GM21367 (cell line): ENCODE results near the gene CHST11.

Source experiments
- ATAC-seq: cut with Tn5 transposase; IDR thresholded peaks from one replicate; pipeline ENCODE4 v1.9.1; 2021; ENCODE audit not compliant: unreplicated experiment

CHST11 gene

DNA sequence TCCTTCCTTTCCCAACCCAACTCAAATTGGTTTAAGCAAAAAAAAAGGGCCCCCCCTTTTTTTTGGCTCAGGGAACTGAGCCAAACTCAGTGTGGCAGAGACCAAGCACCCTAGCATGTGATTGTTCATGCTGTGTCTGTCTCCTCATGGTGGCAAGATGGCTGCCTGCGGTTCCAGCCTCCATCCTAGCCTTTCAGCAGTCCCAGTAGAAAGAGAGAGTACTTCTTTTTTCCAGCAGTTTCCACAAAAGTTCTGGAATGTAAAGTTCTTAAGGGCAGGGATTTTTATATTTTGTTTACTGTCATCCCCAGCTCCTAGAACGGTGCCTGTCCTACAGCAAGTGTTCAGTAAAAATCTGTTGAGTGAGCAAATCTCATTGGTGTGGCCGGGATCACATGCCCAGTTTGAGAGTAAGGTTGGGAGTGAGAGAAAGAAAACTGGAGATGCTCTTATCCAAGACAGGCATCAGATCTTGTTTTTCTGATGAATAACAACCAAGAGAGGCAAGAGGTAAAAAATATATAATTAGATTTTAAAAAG is 22.4 kb downstream of the CHST11 start:
- ATAC-seq, result no peak

DNA sequence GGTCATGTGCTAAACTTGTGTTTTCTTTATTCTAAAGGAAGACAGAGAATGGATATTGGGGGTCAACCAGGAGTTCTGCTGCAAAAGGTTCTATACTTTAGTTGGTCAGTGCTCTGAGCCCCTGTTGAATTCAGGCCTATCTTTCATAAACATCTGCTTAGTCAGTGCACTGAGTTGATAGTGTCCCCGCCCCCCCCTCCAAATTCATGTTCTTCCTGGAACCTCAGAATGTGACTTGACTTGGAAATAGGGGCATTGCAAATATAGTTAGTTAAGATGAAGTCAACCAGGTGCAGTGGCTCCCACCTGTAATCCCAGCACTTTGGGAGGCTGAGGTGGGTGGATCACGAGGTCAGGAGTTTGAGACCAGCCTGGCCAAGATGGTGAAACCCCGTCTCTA is 23.3 kb downstream of the CHST11 start:
- ATAC-seq, result no peak

DNA sequence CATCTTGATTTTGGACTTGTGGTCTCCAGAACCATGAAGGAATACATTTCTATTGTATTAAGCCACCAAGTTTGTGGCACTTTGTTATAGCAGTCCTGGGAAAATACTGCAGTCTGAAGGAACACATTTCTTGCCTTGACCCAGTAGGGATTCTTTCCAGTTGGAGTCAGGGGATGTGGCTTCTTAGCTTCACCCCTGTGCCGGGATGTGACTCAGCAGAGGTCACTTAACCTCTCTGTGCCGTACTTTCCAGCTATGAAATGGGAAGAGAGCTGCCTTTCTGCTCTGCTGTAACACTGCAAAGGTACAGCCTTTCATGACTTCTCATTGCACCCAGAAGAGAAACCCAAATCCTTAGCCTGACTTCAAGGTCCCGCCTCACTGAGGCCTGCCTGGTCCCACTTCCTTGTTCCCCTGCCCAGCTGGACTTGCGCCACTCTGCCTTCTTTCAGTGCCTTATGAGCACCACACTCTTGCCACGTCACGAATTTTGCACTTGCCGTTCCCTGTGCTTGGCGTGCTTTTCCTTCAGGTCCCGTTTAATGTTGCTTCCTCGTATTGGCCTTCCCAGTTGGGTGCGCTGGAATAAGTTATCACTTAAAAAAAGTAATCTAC is 24.2 kb downstream of the CHST11 start:
- no peak for ATAC-seq

DNA sequence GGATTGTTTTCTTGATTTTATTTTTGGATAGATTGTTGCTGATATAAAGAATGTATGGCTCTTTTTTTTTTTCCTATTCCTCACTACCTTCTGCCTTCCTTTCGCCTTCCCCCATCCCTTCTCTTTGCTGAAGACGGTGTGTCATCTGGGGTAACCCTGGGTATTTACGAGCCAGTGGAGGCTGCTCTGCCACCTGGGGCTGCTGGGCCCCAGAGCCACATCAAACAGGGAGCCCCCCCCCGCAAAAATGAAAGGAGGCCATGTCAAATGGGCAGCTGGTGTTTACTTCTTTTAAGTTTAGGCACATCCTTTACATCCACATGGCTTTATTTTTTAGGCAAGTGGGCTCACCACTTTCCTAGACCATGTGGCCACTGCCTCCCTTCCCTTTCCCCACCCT is 25.4 kb downstream of the CHST11 start:
- ATAC-seq, result no peak

DNA sequence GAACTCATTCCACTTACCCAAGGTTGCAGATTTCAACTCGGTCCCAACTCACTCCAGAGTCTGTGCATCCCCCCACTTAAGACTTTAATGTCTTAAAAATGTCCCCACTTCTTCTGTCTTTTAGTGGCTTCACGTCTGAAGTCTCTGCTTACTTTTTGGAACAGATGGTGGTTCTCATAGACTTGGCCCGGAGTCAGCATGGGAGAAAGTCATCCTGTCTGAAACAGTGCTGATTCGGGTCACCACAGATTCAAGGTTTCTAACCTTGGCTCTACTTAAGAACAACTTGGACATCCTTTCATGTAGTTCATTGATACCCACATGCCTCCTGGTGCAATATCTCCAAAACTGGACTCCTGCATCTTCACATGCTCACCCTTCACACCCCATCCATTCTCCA is 26.0 kb downstream of the CHST11 start:
- no peak for ATAC-seq

DNA sequence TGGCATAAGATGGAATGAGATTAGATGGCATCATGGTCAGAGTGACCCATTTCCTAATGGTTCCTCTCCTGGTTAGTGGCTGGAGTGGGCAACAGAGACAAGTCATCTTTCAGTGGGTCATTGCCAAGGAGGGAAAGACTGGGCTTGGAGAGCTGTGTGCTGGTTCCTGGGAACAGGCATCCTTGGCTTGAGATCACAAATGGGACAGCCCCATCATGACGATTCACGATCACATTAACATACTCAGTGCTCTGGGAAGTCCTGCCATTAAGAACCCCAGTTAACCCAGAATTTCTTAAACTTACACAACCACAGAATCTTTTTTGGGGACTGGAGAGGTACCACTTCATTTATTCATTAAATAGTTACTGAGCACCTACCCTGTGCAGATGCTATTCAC is 27.3 kb downstream of the CHST11 start:
- no peak for ATAC-seq

DNA sequence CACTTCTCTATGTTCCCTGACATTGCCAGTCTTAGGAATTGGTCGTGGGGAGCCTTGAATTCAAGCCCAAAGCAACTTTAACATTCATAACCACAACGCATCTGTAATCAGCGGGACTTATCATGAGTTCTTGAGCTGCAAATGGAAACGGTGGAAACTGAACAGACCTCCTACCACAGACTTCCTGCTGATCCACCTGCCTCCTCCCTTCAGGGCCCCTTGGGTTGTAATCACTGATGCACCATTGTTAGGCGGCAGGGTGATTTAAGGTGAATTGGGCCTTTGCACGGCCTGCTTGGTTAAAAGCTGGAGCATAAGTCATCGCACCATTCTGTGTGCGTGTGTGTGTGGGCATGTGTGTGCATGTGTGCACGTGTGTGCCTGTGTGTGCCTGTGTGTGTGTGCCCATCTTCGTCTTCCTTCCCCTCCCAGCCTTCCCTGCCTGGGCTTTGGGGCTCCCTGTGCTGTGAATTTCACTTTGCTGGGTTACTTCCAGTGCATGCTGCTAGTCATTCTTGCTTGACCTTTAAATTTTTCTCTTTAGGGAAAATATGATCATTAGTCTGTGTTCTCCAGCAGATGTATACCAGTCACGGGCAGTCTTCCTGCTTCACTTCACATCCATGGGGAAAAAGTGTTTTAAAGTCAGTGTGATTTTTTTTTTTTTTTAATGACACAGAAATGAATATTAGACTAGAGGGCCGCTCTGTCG is 29.1 kb downstream of the CHST11 start:
- ATAC-seq, result no peak

DNA sequence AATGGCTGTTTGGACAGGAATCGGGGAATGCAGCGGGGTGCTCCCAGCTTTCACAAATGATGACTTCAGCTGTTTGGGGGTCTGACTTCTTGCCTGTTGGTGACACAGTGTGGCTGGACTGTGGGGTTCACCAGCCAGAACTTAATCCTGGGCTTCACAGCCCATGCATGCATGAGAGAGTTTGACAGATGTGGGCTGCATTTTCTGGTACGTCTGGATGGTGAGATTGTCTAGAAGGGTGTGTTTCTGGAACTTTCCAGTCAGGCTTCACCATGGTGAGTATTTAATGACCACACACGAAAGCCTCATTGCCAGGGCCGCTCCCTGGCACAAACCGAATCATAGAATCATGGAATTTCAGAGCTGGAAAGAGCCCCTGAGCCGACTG is 29.6 kb downstream of the CHST11 start:
- ATAC-seq, result no peak

DNA sequence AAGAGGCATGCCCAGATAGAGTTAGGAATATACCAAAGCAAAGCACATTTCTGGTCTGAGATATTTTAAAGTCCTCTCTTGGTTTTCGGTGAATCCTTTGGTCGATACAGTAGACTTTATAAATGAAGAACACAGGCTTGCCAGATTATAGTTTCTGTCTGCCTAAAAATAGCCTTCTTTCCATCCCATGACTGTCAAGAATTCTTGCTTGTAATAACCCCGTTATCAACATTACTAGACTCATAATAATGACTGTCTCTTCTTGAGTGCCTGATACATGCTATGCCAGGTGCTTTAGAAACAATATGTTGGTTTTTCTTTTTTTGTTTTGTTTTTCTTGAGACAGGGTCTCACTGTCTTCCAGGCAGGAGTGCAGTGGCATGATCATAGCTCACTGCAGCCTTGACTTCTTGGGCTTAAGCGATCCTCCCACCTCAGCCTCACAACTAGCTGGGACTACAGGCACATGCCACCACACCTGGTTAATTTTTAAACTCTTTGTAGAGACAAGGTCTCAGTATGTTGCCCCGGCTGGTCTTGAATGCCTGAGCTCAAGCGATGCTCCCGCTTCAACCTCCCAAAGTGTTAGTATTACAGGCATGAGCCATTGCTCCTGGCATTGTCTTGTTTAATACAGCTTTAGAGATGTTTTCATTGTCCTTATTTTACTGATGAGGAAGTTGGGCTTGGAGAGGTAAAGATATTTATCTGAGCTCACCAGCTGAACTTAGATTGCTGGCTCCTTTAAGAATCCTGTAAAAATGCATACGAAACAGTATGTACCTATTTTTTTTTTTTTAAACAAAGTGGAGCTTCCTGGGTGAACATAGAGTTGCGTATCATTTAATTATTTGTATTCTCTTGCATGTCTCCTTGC is 30.4 kb downstream of the CHST11 start:
- no peak for ATAC-seq

DNA sequence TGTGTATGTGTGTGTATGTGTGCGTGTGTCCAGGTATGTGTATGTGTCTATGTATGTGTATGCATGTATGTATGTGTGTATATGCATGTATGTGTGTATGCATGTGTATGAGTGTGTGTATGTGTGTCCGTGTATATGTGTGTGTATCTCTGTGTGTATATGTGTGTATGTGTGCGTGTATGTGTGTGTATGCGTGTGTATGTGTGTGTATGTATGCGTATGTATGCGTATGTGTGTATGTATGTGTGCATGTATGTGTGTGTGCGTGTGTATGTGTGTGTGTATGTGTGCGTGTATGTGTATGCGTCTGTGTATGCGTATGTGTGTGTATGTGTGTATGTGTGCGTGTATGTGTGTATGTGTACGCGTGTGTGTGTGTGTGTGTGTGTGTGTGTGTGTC is 31.6 kb downstream of the CHST11 start:
- ATAC-seq, result no peak

DNA sequence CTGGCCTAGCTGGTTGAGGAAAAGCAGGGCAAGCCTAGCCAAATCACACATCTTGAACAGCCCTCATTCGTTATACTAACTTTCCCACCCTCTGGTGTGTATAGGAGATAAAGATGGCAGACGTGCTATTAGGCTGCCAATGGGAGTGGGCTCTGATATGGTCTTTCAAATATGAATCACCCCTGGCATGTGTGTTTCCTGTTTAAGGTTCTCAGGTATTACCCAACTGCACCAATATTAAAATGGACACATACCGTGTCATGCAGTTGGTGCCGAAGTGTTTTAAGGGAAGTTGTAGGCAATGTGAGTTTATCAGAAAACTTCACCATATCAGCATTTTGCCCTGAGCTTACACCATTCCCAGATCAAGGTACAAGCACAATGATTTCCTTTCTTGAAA is 33.4 kb downstream of the CHST11 start:
- ATAC-seq, result no peak

DNA sequence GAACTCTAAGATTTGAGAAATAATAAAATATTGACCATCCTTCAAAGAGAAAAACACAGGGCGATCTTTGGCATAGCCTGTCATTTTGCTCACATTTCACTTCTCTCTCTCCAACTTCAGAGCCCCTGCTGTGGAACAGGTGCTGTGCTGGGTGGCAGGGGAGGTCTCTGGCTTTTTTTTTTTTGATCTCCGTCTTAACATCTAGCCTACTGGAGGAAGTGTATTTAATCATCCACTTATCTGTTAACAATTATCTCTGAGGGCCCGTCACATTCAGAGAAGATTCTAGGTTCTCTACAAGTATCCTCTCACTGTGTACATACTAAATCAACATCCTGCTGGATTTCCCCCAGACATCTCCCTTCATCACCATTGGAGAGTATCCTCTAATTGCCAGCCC is 34.1 kb downstream of the CHST11 start:
- no peak for ATAC-seq

DNA sequence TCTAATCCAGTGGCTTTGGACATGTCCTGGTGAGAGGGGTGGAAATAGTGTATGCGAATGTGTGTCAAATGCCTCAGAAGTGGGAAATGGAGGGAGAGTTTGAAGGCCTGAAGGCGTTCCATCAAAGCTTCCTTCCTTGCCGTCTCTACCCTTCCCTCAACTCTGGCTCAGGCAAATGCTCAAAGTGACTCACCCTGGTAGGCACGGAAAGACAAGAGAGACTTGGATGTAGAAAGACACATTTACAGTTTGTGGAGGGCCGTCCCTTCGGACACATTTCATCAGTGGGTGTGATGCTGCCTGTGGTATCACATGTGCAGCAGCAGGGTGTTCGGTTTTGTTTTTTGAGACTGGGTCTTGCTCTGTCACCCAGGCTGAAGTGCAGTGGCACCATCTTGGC is 36.7 kb downstream of the CHST11 start:
- ATAC-seq, result no peak

DNA sequence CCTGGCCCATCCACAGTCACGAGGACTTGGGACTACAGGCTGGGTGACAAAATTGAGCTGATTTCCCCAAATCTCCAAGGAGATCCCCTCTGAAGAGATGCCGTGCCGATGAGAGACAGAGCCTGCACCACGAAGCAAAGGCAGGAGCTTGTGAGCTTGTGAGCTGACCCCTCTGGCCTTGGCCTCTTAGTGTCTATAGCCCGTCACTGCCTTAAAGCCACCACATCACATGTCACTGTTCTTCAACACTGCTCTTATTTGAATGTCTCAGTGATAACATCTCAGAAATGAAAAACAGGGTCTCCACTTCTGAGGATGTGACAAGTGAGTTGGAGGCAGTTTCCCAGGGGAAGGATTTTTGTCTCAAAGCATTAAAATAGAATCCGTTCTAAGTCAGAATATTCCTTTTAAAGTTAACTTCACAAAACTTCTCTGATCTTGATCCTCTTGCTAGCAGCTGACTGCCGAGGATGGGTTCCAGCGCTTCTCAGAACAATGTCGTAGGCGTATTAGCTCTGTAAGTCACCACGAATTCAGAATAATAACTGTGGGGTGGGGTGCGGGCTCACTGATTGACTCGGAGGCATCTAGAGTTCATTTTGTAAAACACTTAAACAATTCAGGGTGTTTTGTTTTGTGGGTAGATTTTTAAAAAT is 37.5 kb downstream of the CHST11 start:
- peak; percentile 35 for ATAC-seq

DNA sequence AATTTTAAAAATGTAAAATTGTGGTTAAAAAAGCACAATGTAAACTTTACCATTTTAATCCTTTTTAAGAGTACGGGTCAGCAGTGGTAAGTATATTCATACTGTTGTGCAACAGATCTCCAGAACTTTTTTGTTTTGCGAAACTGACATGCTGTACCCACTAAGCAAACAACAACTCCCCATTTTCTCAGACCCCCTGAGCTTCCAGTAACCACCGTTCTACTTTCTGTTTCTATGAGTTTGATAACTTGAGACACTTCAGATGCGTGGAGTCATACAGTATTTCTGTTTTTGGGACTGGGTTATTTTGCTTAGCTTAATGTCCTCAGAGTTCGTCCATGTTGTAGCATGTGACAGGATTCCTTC is 38.0 kb downstream of the CHST11 start:
- no peak for ATAC-seq

DNA sequence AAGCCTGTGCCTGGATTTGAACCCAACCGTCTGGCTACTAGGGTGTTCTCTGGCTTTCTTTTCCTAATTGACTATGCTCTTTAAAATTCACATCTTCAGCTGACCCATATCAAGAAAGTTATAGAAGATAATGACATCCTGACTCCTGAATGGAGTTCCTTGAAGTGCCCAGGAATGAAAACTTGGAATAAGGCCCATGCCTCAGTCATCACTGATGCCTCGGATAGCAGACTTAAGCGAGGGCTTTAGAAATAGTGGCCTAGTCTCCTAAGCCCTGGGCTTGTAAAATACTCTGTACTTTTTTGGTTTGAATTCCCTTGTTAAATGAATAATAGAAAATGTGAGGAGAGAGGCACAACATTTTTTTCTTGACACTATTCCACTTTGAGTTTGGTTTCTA is 39.0 kb downstream of the CHST11 start:
- ATAC-seq, result no peak

DNA sequence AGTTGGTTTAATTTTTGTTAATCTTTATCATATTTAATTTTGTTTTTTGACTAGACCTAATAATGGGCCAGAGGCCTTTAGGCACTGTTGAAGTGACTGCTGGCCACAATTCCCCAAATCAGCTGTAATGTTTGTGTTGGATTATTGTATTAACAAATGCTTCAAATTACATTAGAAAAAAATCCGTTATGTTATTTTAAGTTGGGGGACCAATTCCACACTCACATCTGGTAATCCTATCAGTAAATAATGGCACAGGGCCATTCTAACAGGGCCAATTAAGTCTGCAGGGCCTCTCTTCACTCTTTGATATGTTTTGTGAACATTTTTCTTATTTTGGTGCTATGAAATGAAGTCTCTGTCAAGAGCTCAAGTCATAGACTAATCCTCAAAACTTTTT is 39.6 kb downstream of the CHST11 start:
- no peak for ATAC-seq

DNA sequence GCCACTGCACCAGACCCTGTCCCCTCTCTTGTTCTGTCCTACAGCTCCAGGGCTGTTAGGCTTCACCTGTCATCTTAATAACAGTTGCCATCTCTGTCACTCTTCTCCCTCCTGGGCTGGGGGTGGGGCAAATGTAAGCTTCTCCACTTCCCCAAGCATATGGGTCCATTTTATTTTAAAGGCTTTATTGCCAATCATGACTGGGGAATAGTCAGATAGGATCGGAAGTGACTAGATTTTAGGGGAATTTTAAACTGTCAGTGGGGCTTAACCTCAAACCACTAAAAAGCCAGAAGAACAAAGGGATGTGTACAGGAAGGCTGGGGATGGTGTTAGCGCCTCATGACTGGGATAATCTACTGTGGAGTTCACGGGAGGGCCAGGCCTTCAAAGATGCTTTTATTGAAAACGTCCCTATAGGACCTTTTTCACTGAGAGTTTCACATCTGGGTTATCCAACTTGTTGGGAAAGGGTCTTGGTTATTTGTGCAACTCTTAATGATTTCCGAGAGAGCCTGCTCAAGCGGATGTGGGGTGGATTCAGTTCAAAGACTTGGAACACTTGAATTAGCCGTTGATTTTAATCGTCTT is 41.6 kb downstream of the CHST11 start:
- no peak for ATAC-seq

DNA sequence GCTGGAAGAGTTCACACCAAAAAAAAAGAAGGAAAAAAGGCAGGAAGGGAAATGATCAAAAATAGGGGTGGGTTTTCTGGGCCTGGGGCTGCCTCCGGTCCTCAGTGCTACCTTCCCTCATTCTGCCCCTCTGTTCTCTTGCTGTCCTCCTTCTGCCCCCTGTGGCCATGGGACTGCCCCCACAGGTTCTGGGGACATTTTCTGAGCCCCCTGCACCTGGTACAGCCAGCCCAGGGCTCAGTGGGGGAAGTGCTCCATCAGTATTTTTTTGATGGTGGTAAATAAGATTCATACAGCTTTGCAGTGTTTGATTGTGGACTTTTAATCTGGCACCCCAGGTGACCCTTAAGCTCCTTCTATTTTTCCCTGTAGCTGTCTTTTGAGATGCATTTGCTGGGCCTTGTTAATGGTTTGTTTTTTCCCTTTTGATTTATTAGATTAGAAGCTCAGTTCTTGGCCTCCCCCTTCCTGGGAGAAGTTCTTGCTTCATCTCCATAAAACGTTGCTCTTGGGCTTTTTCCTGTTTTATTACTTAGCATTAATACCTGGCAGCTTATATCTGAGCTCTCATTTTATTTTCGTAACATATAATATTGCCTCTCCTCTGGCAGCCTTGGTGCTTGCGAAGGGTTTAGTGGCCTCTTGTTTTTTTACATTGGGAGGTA is 43.1 kb downstream of the CHST11 start:
- no peak for ATAC-seq

DNA sequence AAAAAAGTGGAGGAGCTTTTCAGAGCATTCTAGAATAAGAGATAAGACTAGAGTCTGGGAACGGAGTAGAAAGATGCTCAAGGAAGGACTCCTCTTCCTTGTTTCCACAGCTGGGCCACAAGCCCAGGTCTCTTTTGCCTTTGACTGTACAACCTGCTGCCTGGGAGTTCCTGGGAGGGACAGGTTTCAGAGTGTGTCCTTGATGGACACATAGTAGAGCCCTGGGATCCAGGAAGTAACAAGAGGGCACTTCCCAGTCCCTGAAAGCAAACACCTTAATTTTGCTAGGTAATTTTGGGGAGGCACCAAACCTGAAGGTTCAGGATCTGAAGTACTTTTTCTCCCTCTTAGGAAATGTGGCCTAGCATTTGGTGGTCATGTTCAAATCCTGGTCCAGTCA is 44.4 kb downstream of the CHST11 start:
- ATAC-seq, result no peak

DNA sequence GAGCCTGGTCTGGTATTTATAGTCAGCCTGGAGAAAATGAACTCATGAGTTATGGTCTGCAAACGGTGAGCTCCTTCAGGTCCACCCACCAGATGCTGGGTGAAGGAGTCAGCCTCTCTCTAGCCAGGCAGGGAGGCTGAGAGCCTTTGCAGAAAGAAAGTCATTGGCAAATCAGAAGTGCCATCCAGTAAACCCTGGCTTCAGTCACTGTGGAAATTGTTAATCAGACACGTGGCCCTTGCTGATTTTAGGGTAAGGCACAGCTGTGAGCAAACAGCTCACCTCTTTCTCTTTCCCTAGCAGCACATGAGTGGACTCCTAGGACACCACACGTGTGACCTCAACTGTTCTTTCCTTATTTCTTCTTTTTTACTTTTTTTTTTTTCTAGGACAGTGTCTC is 44.9 kb downstream of the CHST11 start:
- no peak for ATAC-seq
